ENCODE results near the gene ELAVL1. TPM values are rescaled to one million over a fixed set of nuclear protein-coding genes. Genes with fewer than 3 reads are reported as not detected.

The ELAVL1 gene
- total and polyA plus RNA-seq, 2 experiments from 2014 or later: 81.6 to 143 TPM

DNA sequence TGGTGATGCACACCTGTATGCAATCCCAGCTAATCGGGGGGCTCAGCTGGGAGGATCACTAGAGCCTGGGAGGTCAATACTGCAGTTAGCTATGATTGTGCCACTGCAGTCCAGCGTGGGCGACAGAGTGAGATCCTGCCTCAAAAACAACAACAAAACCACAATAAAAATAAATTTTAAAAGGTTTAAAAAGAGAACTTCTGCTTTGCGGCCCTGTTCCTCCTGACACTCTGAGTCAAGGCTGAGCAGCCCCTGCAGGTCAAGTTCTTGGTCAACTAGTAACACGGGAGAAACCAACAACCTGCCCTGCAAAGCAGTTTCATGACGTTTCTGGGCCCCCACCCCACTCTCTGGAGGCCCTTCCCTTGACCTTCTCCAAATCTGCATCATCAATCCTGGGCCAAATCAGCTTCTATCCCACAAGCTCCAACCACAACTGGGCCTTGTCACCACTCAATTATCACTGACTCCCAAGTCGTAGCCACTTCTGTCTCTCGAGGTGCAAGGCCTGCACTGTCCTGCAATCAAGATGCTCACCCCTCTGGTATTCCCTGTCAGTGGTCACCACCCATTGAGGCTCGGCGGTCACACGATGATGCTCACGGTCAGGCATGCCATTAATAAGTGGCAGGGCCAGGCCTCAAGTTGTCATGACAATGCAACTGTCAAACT is 7.5 kb downstream of the ELAVL1 start (continued):
- TF ChIP-seq, protein P1, sequence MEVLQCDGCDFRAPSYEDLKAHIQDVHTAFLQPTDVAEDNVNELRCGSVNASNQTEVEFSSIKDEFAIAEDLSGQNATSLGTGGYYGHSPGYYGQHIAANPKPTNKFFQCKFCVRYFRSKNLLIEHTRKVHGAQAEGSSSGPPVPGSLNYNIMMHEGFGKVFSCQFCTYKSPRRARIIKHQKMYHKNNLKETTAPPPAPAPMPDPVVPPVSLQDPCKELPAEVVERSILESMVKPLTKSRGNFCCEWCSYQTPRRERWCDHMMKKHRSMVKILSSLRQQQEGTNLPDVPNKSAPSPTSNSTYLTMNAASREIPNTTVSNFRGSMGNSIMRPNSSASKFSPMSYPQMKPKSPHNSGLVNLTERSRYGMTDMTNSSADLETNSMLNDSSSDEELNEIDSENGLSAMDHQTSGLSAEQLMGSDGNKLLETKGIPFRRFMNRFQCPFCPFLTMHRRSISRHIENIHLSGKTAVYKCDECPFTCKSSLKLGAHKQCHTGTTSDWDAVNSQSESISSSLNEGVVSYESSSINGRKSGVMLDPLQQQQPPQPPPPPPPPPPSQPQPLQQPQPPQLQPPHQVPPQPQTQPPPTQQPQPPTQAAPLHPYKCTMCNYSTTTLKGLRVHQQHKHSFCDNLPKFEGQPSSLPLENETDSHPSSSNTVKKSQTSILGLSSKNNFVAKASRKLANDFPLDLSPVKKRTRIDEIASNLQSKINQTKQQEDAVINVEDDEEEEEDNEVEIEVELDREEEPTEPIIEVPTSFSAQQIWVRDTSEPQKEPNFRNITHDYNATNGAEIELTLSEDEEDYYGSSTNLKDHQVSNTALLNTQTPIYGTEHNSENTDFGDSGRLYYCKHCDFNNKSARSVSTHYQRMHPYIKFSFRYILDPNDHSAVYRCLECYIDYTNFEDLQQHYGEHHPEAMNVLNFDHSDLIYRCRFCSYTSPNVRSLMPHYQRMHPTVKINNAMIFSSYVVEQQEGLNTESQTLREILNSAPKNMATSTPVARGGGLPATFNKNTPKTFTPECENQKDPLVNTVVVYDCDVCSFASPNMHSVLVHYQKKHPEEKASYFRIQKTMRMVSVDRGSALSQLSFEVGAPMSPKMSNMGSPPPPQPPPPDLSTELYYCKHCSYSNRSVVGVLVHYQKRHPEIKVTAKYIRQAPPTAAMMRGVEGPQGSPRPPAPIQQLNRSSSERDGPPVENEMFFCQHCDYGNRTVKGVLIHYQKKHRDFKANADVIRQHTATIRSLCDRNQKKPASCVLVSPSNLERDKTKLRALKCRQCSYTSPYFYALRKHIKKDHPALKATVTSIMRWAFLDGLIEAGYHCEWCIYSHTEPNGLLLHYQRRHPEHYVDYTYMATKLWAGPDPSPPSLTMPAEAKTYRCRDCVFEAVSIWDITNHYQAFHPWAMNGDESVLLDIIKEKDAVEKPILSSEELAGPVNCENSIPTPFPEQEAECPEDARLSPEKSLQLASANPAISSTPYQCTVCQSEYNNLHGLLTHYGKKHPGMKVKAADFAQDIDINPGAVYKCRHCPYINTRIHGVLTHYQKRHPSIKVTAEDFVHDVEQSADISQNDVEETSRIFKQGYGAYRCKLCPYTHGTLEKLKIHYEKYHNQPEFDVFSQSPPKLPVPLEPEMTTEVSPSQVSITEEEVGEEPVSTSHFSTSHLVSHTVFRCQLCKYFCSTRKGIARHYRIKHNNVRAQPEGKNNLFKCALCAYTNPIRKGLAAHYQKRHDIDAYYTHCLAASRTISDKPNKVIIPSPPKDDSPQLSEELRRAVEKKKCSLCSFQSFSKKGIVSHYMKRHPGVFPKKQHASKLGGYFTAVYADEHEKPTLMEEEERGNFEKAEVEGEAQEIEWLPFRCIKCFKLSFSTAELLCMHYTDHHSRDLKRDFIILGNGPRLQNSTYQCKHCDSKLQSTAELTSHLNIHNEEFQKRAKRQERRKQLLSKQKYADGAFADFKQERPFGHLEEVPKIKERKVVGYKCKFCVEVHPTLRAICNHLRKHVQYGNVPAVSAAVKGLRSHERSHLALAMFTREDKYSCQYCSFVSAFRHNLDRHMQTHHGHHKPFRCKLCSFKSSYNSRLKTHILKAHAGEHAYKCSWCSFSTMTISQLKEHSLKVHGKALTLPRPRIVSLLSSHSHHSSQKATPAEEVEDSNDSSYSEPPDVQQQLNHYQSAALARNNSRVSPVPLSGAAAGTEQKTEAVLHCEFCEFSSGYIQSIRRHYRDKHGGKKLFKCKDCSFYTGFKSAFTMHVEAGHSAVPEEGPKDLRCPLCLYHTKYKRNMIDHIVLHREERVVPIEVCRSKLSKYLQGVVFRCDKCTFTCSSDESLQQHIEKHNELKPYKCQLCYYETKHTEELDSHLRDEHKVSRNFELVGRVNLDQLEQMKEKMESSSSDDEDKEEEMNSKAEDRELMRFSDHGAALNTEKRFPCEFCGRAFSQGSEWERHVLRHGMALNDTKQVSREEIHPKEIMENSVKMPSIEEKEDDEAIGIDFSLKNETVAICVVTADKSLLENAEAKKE (CRISPR knock-in tag; IDR thresholded peaks at IDR 0.05): no peak
- TF ChIP-seq NANOG (IDR thresholded peaks at IDR 0.05; ENCODE audit: borderline replicate concordance): no peak

DNA sequence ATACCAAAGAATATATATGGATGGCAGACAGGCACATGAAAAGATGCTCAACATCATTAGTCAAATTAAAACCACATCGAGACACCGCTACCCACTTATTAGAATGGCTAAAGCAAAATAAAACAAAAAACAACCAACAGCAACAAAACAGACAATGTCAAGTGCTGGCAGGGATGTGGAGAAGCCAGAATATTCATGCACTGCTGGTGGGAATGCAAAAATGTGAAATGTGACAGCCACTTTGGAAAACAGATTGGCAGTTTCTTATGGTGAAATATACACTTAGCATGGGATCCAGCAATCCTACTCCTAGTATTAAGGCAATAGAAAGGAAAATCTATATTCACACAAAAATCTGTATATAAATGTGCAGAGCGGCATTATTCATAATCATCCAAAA is 8.6 kb downstream of the ELAVL1 start:
- H2AFZ ChIP-seq: no peak overlapping the region
- H3K4me1 ChIP-seq (ENCODE audit: insufficient read depth): peaks cover 24% of the 10 kb centered on the region
- no peak overlapping the region for H3K4me3 ChIP-seq
- no peaks in the 10 kb centered on the region for H3K27me3 ChIP-seq (ENCODE audit: insufficient read depth)
- H3K9me2 ChIP-seq (ENCODE audit: insufficient read depth): no peaks in the 10 kb centered on the region
- peaks cover 6% of the 10 kb centered on the region; the same call in 1 of the 2 replicates for H3F3A ChIP-seq (replicated peaks; ENCODE audit: low read depth)
- TF ChIP-seq, protein P1 (CRISPR knock-in tag; IDR thresholded peaks at IDR 0.05): no peak
- TF ChIP-seq ZNF331 (CRISPR knock-in tag; IDR thresholded peaks at IDR 0.05; ENCODE audit: low read depth) (no peak), JUNB (IDR thresholded peaks at IDR 0.05; ENCODE audit: unreplicated experiment) (no peak), EZH2phosphoT487 (IDR thresholded peaks at IDR 0.05; ENCODE audit: unreplicated experiment) (no peak)
- TF ChIP-seq, protein P2, sequence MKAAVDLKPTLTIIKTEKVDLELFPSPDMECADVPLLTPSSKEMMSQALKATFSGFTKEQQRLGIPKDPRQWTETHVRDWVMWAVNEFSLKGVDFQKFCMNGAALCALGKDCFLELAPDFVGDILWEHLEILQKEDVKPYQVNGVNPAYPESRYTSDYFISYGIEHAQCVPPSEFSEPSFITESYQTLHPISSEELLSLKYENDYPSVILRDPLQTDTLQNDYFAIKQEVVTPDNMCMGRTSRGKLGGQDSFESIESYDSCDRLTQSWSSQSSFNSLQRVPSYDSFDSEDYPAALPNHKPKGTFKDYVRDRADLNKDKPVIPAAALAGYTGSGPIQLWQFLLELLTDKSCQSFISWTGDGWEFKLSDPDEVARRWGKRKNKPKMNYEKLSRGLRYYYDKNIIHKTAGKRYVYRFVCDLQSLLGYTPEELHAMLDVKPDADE (IDR thresholded peaks at IDR 0.05): no peak
- Mint-ChIP-seq H3K9me3 (no peaks in the 10 kb centered on the region), H3K36me3 (ENCODE audit: low read depth) (peaks cover 29% of the 10 kb centered on the region), H3K4me1 (peaks cover 54% of the 10 kb centered on the region), H3K27me3 (ENCODE audit: insufficient read depth, low read depth, poor library complexity) (peaks cover 4% of the 10 kb centered on the region), H3K4me3 (no peak overlapping the region), H3K27ac (no peak overlapping the region)
- no peak for DNase-seq (ENCODE audit: low spot score)
- no peak for ATAC-seq
- peaks cover 97% of the 10 kb centered on the region for H4K20me1 ChIP-seq (replicated peaks; ENCODE audit: insufficient read depth)
- H3K79me2 ChIP-seq (replicated peaks; ENCODE audit: insufficient read depth): peaks cover 100% of the 10 kb centered on the region
- peak overlapping the region; percentile 47; the same call in 1 of the 2 replicates for H3K27ac ChIP-seq (ENCODE audit: low read depth)
- no peak overlapping the region for H3K4me2 ChIP-seq
- no peaks in the 10 kb centered on the region; the same call in 1 of the 2 replicates for H3K36me3 ChIP-seq (ENCODE audit: insufficient read depth)
